HepG2 (cell line): ENCODE measurements around the gene PHF23. TPM values are rescaled to one million over a fixed set of nuclear protein-coding genes. Genes with fewer than 3 reads are reported as not detected.

Experiments
- KDM5B ChIP-seq: sonication (generic); formaldehyde crosslinking; IDR thresholded peaks from 2 replicates; pipeline ENCODE4 v1.4.0; 2020; ENCODE audit warnings: missing genetic modification reagents, mild to moderate bottlenecking, borderline replicate concordance
- KLF12 ChIP-seq: sonication (generic); formaldehyde crosslinking; IDR thresholded peaks from 2 replicates; pipeline ENCODE4 v1.4.0; 2020; ENCODE audit warnings: missing genetic modification reagents, borderline replicate concordance
- PCBP2 ChIP-seq: fragments of 200-400 bp; formaldehyde crosslinking; optimal IDR thresholded peaks from 2 replicates; pipeline ENCODE3; 2018; ENCODE audit warnings: low read length, low read depth; ENCODE audit not compliant: poor library complexity, severe bottlenecking
- PHF21A ChIP-seq: sonication (generic); formaldehyde crosslinking; IDR thresholded peaks from 2 replicates; pipeline ENCODE4 v1.5.0; 2020; ENCODE audit warnings: mild to moderate bottlenecking, missing genetic modification reagents
- POGZ ChIP-seq: sonication (generic); formaldehyde crosslinking; IDR thresholded peaks from 2 replicates; pipeline ENCODE4 v1.4.0; 2020; ENCODE audit warnings: mild to moderate bottlenecking, missing genetic modification reagents
- RFXAP ChIP-seq: sonication (generic); formaldehyde crosslinking; IDR thresholded peaks from 2 replicates; pipeline ENCODE4 v1.4.0; 2020; ENCODE audit warnings: missing genetic modification reagents, borderline replicate concordance
- SAP130 ChIP-seq: IDR thresholded peaks from 2 replicates; pipeline ENCODE4 v1.6.1; 2016; ENCODE audit warnings: low read depth
- ZMAT3 ChIP-seq: sonication (generic); formaldehyde crosslinking; conservative IDR thresholded peaks from 2 replicates; pipeline ENCODE4 v1.7.0; 2021; ENCODE audit warnings: missing genetic modification reagents
- ZNF263 ChIP-seq: sonication (generic); formaldehyde crosslinking; IDR thresholded peaks from 2 replicates; pipeline ENCODE4 v1.4.0; 2020; ENCODE audit warnings: missing genetic modification reagents
- ZNF674 ChIP-seq: sonication (generic); formaldehyde crosslinking; IDR thresholded peaks from 2 replicates; pipeline ENCODE4 v1.5.0; 2020; ENCODE audit warnings: low read depth, mild to moderate bottlenecking, missing genetic modification reagents
- polyA plus RNA-seq, 8 experiments: library from polyadenylated mRNA; depleted of rRNA in 3 of 8; stranded (reverse) in 7 of 8; unstranded in 1 of 8; fragments of >200 nt; fragmentation: Illumina TruSeq in 4 of 8; extraction: Trizol in 4 of 8; gene quantifications; 2 replicates each; pipeline versions ENCODE4 v1.2.1 to v1.2.3, GENCODE V29; 2011 to 2016; ENCODE audit warnings: low read depth in 4 of 8, missing spikeins in 1 of 8, mixed read lengths in 1 of 8; ENCODE audit not compliant: insufficient read depth in 1 of 8
- total RNA-seq, 5 experiments: library from RNA; depleted of rRNA; stranded (reverse); fragments of >200 nt; fragmentation: Illumina TruSeq; extraction: Trizol; gene quantifications; 2 replicates each; pipeline ENCODE4 v1.2.3, GENCODE V29; 2016; ENCODE audit warnings: low read depth in 1 of 5
- TF ChIP-seq, protein P1 (sequence below): sonication (generic); formaldehyde crosslinking; IDR thresholded peaks from 2 replicates; pipeline ENCODE4 v1.4.0; 2020; ENCODE audit warnings: missing genetic modification reagents, borderline replicate concordance
- TF ChIP-seq, protein P2 (sequence below): sonication (generic); formaldehyde crosslinking; IDR thresholded peaks from 2 replicates; pipeline ENCODE4 v1.5.0; 2020; ENCODE audit warnings: mild to moderate bottlenecking, low read depth, missing genetic modification reagents, borderline replicate concordance
- TF ChIP-seq, protein P3 (sequence below): sonication (generic); formaldehyde crosslinking; IDR thresholded peaks from 2 replicates; pipeline ENCODE4 v1.4.0; 2020; ENCODE audit warnings: missing genetic modification reagents
- TF ChIP-seq, protein P4 (sequence below): IDR thresholded peaks from 2 replicates; pipeline ENCODE4 v1.6.1; 2018; ENCODE audit warnings: missing genetic modification reagents, mild to moderate bottlenecking, missing compliant biosample characterization
- TF ChIP-seq, protein P5 (sequence below): sonication (generic); formaldehyde crosslinking; IDR thresholded peaks from 2 replicates; pipeline ENCODE4 v1.5.0; 2020; ENCODE audit warnings: mild to moderate bottlenecking, missing genetic modification reagents, borderline replicate concordance
- TF ChIP-seq, protein P6 (sequence below), 2 experiments: sonication (generic) in 1 of 2; formaldehyde crosslinking in 1 of 2; IDR thresholded peaks; 2 replicates each; pipeline versions ENCODE4 v1.4.0 to v1.6.1; 2018 to 2020; ENCODE audit warnings: missing genetic modification reagents in 2 of 2, borderline replicate concordance in 1 of 2, low read depth in 1 of 2, mild to moderate bottlenecking in 1 of 2, missing biosample characterization in 1 of 2

PHF23 gene
- total and polyA plus RNA-seq, 2 of the 13 experiments (the other 11 are each of a cell fraction or from before 2014, with no cell fraction given), result 27.6 to 33.2 TPM

DNA sequence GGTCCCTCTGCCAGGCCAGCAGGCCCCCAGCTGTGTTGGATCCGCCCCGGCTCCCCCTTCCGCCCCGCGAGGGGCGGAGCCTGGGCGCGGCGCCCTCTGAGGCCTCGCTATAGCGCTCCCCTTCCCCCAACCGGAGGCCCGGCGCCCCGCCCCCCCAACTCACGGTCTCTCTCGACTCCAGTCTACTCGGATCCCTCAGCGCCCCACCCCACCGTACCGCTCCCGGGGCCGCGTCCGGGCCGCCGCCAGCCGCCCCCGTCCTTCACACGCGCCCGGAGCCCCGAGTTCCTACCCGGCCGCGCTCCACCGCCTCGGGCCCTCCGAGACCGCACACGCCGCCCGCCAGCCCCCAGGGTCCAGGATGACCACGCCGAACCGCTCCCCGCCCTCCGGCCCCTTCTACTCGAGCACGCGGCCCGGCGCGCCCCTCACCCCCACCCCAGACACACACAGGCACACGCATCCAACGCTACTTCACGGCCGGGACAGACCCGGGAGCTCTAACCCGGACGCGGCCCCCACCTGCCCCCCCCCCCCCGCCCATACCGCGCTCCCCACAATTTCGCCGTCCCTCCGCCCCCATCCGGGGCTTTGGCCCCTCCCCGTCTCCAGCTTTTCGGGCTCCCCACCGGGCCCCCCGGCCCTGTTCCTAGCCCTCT lies 1.4 kb downstream of the PHF23 start (continued):
- TF ChIP-seq RFXAP (CRISPR knock-in tag) (peak; percentile 23; the same call in 1 of the 2 replicates), POGZ (CRISPR knock-in tag) (no peak), ZNF263 (CRISPR knock-in tag) (peak; percentile 59), PHF21A (CRISPR knock-in tag) (no peak), ZNF674 (CRISPR knock-in tag) (no peak), KLF12 (CRISPR knock-in tag) (0 out of 2 replicates have a peak, but pooled peaks have one; percentile 36), ZMAT3 (no peak), PCBP2 (no peak), SAP130 (CRISPR knock-in tag) (peak; percentile 59), KDM5B (peak; percentile 44; the same call in 1 of the 2 replicates)
- TF ChIP-seq, protein P1, sequence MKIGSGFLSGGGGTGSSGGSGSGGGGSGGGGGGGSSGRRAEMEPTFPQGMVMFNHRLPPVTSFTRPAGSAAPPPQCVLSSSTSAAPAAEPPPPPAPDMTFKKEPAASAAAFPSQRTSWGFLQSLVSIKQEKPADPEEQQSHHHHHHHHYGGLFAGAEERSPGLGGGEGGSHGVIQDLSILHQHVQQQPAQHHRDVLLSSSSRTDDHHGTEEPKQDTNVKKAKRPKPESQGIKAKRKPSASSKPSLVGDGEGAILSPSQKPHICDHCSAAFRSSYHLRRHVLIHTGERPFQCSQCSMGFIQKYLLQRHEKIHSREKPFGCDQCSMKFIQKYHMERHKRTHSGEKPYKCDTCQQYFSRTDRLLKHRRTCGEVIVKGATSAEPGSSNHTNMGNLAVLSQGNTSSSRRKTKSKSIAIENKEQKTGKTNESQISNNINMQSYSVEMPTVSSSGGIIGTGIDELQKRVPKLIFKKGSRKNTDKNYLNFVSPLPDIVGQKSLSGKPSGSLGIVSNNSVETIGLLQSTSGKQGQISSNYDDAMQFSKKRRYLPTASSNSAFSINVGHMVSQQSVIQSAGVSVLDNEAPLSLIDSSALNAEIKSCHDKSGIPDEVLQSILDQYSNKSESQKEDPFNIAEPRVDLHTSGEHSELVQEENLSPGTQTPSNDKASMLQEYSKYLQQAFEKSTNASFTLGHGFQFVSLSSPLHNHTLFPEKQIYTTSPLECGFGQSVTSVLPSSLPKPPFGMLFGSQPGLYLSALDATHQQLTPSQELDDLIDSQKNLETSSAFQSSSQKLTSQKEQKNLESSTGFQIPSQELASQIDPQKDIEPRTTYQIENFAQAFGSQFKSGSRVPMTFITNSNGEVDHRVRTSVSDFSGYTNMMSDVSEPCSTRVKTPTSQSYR (CRISPR knock-in tag), result peak; percentile 82
- TF ChIP-seq, protein P2, sequence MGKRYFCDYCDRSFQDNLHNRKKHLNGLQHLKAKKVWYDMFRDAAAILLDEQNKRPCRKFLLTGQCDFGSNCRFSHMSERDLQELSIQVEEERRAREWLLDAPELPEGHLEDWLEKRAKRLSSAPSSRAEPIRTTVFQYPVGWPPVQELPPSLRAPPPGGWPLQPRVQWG (CRISPR knock-in tag), result no peak
- TF ChIP-seq, protein P3, sequence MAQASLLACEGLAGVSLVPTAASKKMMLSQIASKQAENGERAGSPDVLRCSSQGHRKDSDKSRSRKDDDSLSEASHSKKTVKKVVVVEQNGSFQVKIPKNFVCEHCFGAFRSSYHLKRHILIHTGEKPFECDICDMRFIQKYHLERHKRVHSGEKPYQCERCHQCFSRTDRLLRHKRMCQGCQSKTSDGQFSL (CRISPR knock-in tag), result peak; percentile 69; the same call in 1 of the 2 replicates
- TF ChIP-seq, protein P4, sequence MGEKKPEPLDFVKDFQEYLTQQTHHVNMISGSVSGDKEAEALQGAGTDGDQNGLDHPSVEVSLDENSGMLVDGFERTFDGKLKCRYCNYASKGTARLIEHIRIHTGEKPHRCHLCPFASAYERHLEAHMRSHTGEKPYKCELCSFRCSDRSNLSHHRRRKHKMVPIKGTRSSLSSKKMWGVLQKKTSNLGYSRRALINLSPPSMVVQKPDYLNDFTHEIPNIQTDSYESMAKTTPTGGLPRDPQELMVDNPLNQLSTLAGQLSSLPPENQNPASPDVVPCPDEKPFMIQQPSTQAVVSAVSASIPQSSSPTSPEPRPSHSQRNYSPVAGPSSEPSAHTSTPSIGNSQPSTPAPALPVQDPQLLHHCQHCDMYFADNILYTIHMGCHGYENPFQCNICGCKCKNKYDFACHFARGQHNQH (CRISPR knock-in tag), result no peak; the same call in 1 of the 2 replicates
- TF ChIP-seq, protein P5, sequence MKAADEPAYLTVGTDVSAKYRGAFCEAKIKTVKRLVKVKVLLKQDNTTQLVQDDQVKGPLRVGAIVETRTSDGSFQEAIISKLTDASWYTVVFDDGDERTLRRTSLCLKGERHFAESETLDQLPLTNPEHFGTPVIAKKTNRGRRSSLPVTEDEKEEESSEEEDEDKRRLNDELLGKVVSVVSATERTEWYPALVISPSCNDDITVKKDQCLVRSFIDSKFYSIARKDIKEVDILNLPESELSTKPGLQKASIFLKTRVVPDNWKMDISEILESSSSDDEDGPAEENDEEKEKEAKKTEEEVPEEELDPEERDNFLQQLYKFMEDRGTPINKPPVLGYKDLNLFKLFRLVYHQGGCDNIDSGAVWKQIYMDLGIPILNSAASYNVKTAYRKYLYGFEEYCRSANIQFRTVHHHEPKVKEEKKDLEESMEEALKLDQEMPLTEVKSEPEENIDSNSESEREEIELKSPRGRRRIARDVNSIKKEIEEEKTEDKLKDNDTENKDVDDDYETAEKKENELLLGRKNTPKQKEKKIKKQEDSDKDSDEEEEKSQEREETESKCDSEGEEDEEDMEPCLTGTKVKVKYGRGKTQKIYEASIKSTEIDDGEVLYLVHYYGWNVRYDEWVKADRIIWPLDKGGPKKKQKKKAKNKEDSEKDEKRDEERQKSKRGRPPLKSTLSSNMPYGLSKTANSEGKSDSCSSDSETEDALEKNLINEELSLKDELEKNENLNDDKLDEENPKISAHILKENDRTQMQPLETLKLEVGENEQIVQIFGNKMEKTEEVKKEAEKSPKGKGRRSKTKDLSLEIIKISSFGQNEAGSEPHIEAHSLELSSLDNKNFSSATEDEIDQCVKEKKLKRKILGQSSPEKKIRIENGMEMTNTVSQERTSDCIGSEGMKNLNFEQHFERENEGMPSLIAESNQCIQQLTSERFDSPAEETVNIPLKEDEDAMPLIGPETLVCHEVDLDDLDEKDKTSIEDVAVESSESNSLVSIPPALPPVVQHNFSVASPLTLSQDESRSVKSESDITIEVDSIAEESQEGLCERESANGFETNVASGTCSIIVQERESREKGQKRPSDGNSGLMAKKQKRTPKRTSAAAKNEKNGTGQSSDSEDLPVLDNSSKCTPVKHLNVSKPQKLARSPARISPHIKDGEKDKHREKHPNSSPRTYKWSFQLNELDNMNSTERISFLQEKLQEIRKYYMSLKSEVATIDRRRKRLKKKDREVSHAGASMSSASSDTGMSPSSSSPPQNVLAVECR, result peak; percentile 64; the same call in 1 of the 2 replicates
- TF ChIP-seq, protein P6, sequence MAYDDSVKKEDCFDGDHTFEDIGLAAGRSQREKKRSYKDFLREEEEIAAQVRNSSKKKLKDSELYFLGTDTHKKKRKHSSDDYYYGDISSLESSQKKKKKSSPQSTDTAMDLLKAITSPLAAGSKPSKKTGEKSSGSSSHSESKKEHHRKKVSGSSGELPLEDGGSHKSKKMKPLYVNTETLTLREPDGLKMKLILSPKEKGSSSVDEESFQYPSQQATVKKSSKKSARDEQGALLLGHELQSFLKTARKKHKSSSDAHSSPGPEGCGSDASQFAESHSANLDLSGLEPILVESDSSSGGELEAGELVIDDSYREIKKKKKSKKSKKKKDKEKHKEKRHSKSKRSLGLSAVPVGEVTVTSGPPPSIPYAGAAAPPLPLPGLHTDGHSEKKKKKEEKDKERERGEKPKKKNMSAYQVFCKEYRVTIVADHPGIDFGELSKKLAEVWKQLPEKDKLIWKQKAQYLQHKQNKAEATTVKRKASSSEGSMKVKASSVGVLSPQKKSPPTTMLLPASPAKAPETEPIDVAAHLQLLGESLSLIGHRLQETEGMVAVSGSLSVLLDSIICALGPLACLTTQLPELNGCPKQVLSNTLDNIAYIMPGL (CRISPR knock-in tag; IDR thresholded peaks at IDR 0.05; ENCODE audit: borderline replicate concordance in 1 of 2, low read depth in 1 of 2), result peak in 1 of 2 experiments; percentile 52; a peak in 1 of 4 replicates
